Liver (tissue), 3 donors: ENCODE measurements around the gene ICAM5.

ENCODE experiments used
- EGR1 ChIP-seq, 2 donors: IDR thresholded peaks; 2 replicates each; pipeline ENCODE4 v1.6.1; 2016 to 2018; ENCODE audit warnings: antibody characterized with exemption in 2 of 2, low read depth in 2 of 2
- FOXA1 ChIP-seq: IDR thresholded peaks from 2 replicates; pipeline ENCODE4 v1.6.1; 2016; ENCODE audit warnings: antibody characterized with exemption
- FOXA2 ChIP-seq: IDR thresholded peaks from 2 replicates; pipeline ENCODE4 v1.6.1; 2016; ENCODE audit warnings: antibody characterized with exemption
- GABPA ChIP-seq, 2 donors: IDR thresholded peaks in 1 of 2; conservative IDR thresholded peaks in 1 of 2; 2 replicates each; pipeline ENCODE4 v1.6.1; 2016; ENCODE audit warnings: antibody characterized with exemption in 2 of 2, mild to moderate bottlenecking in 1 of 2, moderate library complexity in 1 of 2
- JUND ChIP-seq, 2 donors: IDR thresholded peaks; 2 replicates each; pipeline ENCODE4 v1.6.1; 2016; ENCODE audit warnings: antibody characterized with exemption in 2 of 2
- MAX ChIP-seq: IDR thresholded peaks from 2 replicates; pipeline ENCODE4 v1.6.1; 2016; ENCODE audit warnings: antibody characterized with exemption
- NR2F2 ChIP-seq: IDR thresholded peaks from 2 replicates; pipeline ENCODE4 v1.6.1; 2016; ENCODE audit warnings: antibody characterized with exemption
- RAD21 ChIP-seq, 2 donors: IDR thresholded peaks; 2 replicates each; pipeline ENCODE4 v1.6.1; 2016; ENCODE audit warnings: antibody characterized with exemption in 2 of 2, mild to moderate bottlenecking in 2 of 2
- RXRA ChIP-seq, 2 donors: IDR thresholded peaks; 2 replicates each; pipeline ENCODE4 v1.6.1; 2017 to 2018; ENCODE audit warnings: antibody characterized with exemption in 2 of 2, mild to moderate bottlenecking in 1 of 2
- SP1 ChIP-seq: IDR thresholded peaks from 2 replicates; pipeline ENCODE4 v1.6.1; 2018; ENCODE audit warnings: antibody characterized with exemption, mild to moderate bottlenecking
- TAF1 ChIP-seq: conservative IDR thresholded peaks from 2 replicates; pipeline ENCODE4 v1.6.1; 2016; ENCODE audit warnings: antibody characterized with exemption, mild to moderate bottlenecking
- YY1 ChIP-seq: IDR thresholded peaks from 2 replicates; pipeline ENCODE4 v1.6.1; 2016; ENCODE audit warnings: antibody characterized with exemption, mild to moderate bottlenecking
- TF ChIP-seq, protein P1 (sequence below): fragments of 150-350 bp; IDR thresholded peaks from 2 replicates; pipeline ENCODE4 v1.5.1; 2017; ENCODE audit warnings: improper control_type of control experiment, low read depth, low read length; ENCODE audit not compliant: missing input control
- TF ChIP-seq, protein P2 (sequence below): IDR thresholded peaks from 2 replicates; pipeline ENCODE4 v1.6.1; 2016; ENCODE audit warnings: antibody characterized with exemption, mild to moderate bottlenecking
- donor health status: healthy.
- donor health status: healthy.

GRCh38 chr19:10339380-10339960, 49.7 kb downstream of the ICAM5 start, which contains the start of gene ICAM3:
- TF ChIP-seq, protein P1, sequence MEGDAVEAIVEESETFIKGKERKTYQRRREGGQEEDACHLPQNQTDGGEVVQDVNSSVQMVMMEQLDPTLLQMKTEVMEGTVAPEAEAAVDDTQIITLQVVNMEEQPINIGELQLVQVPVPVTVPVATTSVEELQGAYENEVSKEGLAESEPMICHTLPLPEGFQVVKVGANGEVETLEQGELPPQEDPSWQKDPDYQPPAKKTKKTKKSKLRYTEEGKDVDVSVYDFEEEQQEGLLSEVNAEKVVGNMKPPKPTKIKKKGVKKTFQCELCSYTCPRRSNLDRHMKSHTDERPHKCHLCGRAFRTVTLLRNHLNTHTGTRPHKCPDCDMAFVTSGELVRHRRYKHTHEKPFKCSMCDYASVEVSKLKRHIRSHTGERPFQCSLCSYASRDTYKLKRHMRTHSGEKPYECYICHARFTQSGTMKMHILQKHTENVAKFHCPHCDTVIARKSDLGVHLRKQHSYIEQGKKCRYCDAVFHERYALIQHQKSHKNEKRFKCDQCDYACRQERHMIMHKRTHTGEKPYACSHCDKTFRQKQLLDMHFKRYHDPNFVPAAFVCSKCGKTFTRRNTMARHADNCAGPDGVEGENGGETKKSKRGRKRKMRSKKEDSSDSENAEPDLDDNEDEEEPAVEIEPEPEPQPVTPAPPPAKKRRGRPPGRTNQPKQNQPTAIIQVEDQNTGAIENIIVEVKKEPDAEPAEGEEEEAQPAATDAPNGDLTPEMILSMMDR: no peak
- no peak for TF ChIP-seq NR2F2
- no peak for TF ChIP-seq JUND (IDR thresholded peaks at IDR 0.05)
- TF ChIP-seq, protein P2, sequence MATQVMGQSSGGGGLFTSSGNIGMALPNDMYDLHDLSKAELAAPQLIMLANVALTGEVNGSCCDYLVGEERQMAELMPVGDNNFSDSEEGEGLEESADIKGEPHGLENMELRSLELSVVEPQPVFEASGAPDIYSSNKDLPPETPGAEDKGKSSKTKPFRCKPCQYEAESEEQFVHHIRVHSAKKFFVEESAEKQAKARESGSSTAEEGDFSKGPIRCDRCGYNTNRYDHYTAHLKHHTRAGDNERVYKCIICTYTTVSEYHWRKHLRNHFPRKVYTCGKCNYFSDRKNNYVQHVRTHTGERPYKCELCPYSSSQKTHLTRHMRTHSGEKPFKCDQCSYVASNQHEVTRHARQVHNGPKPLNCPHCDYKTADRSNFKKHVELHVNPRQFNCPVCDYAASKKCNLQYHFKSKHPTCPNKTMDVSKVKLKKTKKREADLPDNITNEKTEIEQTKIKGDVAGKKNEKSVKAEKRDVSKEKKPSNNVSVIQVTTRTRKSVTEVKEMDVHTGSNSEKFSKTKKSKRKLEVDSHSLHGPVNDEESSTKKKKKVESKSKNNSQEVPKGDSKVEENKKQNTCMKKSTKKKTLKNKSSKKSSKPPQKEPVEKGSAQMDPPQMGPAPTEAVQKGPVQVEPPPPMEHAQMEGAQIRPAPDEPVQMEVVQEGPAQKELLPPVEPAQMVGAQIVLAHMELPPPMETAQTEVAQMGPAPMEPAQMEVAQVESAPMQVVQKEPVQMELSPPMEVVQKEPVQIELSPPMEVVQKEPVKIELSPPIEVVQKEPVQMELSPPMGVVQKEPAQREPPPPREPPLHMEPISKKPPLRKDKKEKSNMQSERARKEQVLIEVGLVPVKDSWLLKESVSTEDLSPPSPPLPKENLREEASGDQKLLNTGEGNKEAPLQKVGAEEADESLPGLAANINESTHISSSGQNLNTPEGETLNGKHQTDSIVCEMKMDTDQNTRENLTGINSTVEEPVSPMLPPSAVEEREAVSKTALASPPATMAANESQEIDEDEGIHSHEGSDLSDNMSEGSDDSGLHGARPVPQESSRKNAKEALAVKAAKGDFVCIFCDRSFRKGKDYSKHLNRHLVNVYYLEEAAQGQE: no peak
- no peak for TF ChIP-seq YY1
- TF ChIP-seq MAX: no peak
- TF ChIP-seq SP1: no peak
- no peak for TF ChIP-seq FOXA1
- TF ChIP-seq GABPA (IDR thresholded peaks at IDR 0.05 in 1 of 2, conservative IDR thresholded peaks at IDR 0.05 in 1 of 2): no peak
- TF ChIP-seq EGR1 (IDR thresholded peaks at IDR 0.05; ENCODE audit: low read depth in 2 of 2): no peak
- no peak for TF ChIP-seq RAD21 (IDR thresholded peaks at IDR 0.05)
- no peak for TF ChIP-seq RXRA (IDR thresholded peaks at IDR 0.05)
- no peak for TF ChIP-seq FOXA2
- no peak for TF ChIP-seq TAF1
